WERI-Rb-1 (cell line): Measurements from ENCODE around the gene NELFCD.
"Not testable (repeated sequence)": the region's sequence is repeated elsewhere in the genome, so short reads cannot be mapped to it uniquely, and the experiment has no call there.

Experiments used
- DNase-seq: peaks from one replicate; pipeline ENCODE4 v3.0.0-alpha.2; 2020
- H3K27ac ChIP-seq: fragments of 250-450 bp; sonication (Bioruptor Pico); 2 replicates; pipeline ENCODE4 v1.5.1; 2020; ENCODE audit warnings: mild to moderate bottlenecking, moderate library complexity
- H3K27me3 ChIP-seq: fragments of 250-450 bp; sonication (Bioruptor Pico); 2 replicates; pipeline ENCODE4 v1.5.1; 2021; ENCODE audit warnings: mild to moderate bottlenecking, low read depth, moderate library complexity; ENCODE audit not compliant: insufficient read depth, severe bottlenecking
- H3K36me3 ChIP-seq: fragments of 250-450 bp; sonication (Bioruptor Pico); 2 replicates; pipeline ENCODE4 v1.5.1; 2020; ENCODE audit warnings: mild to moderate bottlenecking, moderate library complexity
- H3K4me3 ChIP-seq: 2 replicates; pipeline ENCODE4 v1.5.1; 2011; ENCODE audit warnings: low read depth, mild to moderate bottlenecking, control low read depth, low read length
- H3K9me3 ChIP-seq: fragments of 250-450 bp; sonication (Bioruptor Pico); 2 replicates; pipeline ENCODE4 v1.5.1; 2021; ENCODE audit warnings: mild to moderate bottlenecking, moderate library complexity; ENCODE audit not compliant: severe bottlenecking
- TF ChIP-seq, protein P1 (sequence below): IDR thresholded peaks from 2 replicates; pipeline ENCODE4 v1.5.1; 2011; ENCODE audit warnings: low read depth, mild to moderate bottlenecking, control low read depth, inconsistent platforms, low read length

NELFCD gene

DNA sequence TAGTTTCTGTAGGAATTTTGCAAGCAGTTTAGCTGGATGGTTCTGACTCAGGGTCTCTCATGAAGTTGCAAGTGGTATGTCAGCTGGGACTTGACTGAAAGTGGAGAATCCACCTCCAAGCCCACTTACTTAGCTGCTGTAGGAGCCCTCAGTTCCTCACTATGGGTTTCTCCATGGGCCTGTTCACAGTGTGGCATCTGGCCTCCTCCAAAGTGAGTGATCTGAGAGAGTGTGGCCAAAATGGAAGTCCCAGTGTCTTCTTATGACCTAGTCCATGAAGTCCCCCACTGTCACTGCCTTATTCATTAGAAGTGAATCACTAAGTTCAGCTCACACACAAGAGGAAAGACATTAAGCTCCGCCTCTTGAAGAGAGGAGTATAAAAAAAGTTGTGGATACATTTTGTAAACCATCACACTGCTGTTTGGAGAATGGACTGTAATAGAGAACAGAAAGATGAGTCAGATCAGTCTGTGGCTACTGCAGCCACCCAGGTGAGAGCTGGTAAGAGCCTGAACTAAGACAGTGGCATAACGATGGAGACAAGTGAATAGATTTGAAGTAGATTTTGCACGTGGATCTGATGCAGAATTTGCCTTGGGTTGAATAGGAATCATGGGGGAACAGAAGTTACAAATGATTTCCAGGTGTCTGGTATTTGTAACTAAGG is 4.9 kb upstream of the NELFCD start:
- no peak for DNase-seq

DNA sequence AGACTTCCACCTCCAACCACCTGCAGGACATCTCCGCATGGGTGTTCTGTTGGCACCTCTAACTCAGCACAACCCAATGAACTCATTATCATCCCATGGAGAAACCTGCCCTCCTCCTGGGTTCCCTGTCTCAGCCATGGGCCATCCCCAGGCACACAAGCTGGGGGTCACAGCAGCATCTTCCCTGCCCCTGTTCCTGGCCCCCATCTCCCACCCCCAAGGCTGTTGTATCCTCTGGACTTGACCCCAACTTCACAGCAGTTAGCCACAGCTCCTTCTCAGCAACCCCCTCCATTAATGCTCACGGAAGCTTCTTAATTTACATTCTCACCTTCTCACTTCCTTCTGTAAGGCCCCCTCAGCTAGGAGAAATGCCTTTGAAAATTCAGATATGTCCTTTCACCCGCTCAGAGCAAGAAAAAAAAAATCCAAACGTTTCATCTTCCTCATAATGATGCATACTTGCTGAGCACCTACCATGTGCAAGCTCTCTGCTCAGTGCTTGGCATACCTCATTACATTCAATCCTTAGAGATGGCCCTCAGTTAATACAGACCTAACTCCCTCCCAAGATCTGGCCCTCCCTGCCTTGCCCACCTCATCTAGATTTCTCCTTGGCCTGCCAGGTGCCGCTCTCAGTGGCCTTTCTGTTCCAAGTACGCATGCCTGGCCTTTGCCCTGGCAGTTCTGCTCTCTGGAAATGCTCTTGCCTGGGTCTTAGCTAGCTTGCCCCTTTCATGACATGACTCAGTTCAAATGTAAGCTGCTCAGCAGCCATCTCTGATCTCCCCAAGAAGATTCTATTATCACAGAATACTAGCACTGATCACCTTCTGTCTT is 2.5 kb upstream of the NELFCD start:
- Histone ChIP-seq H3K4me3 (no peak overlapping the region), H3K27ac (no peak overlapping the region)
- TF ChIP-seq, protein P1, sequence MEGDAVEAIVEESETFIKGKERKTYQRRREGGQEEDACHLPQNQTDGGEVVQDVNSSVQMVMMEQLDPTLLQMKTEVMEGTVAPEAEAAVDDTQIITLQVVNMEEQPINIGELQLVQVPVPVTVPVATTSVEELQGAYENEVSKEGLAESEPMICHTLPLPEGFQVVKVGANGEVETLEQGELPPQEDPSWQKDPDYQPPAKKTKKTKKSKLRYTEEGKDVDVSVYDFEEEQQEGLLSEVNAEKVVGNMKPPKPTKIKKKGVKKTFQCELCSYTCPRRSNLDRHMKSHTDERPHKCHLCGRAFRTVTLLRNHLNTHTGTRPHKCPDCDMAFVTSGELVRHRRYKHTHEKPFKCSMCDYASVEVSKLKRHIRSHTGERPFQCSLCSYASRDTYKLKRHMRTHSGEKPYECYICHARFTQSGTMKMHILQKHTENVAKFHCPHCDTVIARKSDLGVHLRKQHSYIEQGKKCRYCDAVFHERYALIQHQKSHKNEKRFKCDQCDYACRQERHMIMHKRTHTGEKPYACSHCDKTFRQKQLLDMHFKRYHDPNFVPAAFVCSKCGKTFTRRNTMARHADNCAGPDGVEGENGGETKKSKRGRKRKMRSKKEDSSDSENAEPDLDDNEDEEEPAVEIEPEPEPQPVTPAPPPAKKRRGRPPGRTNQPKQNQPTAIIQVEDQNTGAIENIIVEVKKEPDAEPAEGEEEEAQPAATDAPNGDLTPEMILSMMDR = no peak

More for the DNA sequence above, 4.9 kb upstream of the NELFCD start:
- no peaks in the 10 kb centered on the region for H3K36me3 ChIP-seq
- no peak overlapping the region for H3K27ac ChIP-seq
- no peaks in the 10 kb centered on the region for H3K27me3 ChIP-seq
- TF ChIP-seq, protein P1 = no peak
- no peak overlapping the region for H3K4me3 ChIP-seq
- H3K9me3 ChIP-seq = peaks cover 9% of the 10 kb centered on the region

DNA sequence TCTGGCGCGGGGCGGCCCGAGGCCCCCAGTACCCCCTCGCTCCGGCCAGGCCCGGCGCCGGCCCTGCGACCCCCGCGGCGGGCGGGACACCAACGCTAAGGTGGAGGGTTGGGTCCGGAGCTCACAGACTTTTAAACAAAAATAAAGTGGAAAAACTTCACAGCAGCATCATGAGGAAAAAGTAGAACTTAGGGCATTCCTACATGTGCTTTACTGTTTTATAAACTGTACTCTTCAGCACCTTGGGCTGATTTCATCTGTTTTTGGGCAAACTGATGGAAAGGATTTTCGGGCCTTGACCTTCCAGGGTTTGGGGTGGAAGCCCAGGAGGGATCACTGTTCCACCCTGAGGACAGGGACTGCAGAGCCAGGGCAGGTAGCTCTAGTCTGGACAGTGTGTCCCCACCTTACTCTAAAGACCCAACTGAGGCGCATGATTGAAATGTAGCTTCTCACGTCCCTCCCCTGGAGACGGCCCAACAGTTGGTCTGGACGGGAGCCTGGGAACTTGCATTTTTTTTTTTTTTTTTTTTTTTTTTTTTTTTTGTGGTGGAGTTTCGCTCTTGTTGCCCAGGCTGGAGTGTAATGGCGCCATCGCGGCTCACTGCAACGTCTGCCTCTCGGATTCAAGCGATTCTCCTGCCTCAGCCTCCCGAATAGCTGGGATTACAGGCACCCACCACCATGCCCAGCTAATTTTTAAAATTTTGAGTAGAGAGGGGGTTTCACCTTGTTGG is 740 bp downstream of the NELFCD start:
- Histone ChIP-seq H3K9me3 (peaks cover 6% of the 10 kb centered on the region), H3K27me3 (no peaks in the 10 kb centered on the region), H3K27ac (peak overlapping the region; percentile 96), H3K36me3 (peaks cover 16% of the 10 kb centered on the region), H3K4me3 (peak overlapping the region; percentile 81)
- TF ChIP-seq, protein P1 = no peak
- no peak for DNase-seq

More for the DNA sequence above, 2.5 kb upstream of the NELFCD start:
- Histone ChIP-seq H3K36me3 (0 out of 2 replicates have a peak, but pooled peaks cover 2% of the 10 kb centered on the region), H3K27me3 (no peaks in the 10 kb centered on the region), H3K9me3 (peaks cover 9% of the 10 kb centered on the region)
- DNase-seq = peak; percentile 47

DNA sequence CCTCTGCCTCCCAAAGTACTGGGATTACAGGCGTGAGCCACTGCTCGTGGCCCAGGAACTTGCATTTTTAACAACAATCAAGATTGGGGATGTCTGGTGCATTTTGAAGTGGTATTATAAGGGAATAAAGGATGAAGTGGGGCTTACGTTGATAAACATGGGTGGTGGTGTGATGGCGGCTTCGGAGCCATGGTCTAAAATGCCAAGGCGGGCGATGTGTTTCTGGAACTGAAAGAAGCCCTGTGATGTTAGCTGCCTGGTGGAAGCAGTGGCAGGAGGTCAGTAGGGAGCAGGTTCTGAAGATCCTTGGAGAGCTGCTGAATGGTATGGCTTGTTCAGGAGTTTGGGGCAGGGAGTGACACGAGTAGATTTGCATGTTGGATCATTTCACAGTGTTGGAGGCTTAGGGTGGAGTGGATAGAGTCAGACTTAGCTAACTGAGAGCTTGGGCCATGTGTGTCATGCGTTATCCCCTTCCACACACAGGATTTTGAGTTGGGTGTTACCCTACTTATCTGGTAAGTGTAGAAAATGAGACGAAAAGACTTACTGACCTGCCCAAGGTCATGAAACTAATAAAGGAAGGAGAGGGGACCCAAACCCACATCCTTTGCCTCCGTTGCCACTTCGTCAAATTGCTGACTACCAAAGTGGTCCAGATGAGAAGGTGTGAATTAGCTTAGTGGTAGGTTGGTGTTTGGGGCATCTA is 1.5 kb downstream of the NELFCD start:
- no peaks in the 10 kb centered on the region for H3K27me3 ChIP-seq
- no peak overlapping the region for H3K27ac ChIP-seq
- H3K4me3 ChIP-seq = peak overlapping the region; percentile 81

DNA sequence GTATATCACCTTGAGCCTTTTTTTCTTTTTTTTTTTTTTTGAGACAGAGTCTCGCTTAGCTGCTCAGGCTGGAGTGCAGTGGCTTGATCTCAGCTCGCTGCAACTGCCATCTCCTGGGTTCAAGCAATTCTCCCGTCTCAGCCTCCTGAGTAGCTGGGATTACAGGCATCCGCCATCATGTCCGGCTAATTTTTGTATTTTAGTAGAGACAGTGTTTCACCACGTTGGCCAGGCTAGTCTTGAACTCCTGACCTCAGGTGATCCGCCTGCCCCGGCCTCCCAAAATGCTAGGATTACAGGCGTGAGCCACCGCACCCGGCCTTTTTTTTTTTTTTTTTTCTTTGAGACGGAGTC is 2.0 kb downstream of the NELFCD start:
- not testable (repeated sequence) for H3K27ac ChIP-seq, DNase-seq, H3K27me3 ChIP-seq, H3K4me3 ChIP-seq, H3K9me3 ChIP-seq
- H3K36me3 ChIP-seq = peaks cover 24% of the 10 kb centered on the region

More for the DNA sequence above, 1.5 kb downstream of the NELFCD start:
- H3K9me3 ChIP-seq = peaks cover 6% of the 10 kb centered on the region
- TF ChIP-seq, protein P1 = no peak
- no peak for DNase-seq
- H3K36me3 ChIP-seq = peaks cover 19% of the 10 kb centered on the region
